Activated CD4-positive, CD25-positive, alpha-beta regulatory T cell treated with anti-CD3 and anti-CD28 coated beads, Interleukin-2, amount 50 U/mL, for 16 hours (primary cell): ENCODE data around the gene SLC30A7.
"Not testable (repeated sequence)": the region's sequence is repeated elsewhere in the genome, so short reads cannot be mapped to it uniquely, and the experiment has no call there.

Experiments
- DNase-seq: peaks from one replicate; pipeline ENCODE4 v3.0.0-alpha.2; 2020; ENCODE audit warnings: low read depth, low spot score

SLC30A7 gene

GRCh38 chr1:100889869-100890482 is 5.9 kb upstream of the SLC30A7 start:
- DNase-seq, result not testable (repeated sequence)

- no peak for DNase-seq
Measured at GRCh38 chr1:100891380-100891779, 4.5 kb upstream of the SLC30A7 start.

- no peak for DNase-seq
Measured at GRCh38 chr1:100892554-100892953, 3.3 kb upstream of the SLC30A7 start.

- DNase-seq, result no peak
Measured at GRCh38 chr1:100893718-100894117, 2.2 kb upstream of the SLC30A7 start.

GRCh38 chr1:100894603-100895539 is 1.0 kb upstream of the SLC30A7 start, which contains the start of gene EXTL2:
Gene EXTL2 (minus strand): TSS chr1:100894842. CDS start chr1:100888757, 6,085 bp downstream.
- DNase-seq, result peak; percentile 10

- DNase-seq, result peak; percentile 30
Measured at GRCh38 chr1:100896481-100896982, 642 bp downstream of the SLC30A7 start.

- DNase-seq, result no peak
Measured at GRCh38 chr1:100902365-100902764, 6.5 kb downstream of the SLC30A7 start.

- DNase-seq, result no peak
Measured at GRCh38 chr1:100903777-100904176, 7.9 kb downstream of the SLC30A7 start.

GRCh38 chr1:100904528-100904927 is 8.6 kb downstream of the SLC30A7 start:
- DNase-seq, result no peak

- no peak for DNase-seq
Measured at GRCh38 chr1:100905181-100905580, 9.3 kb downstream of the SLC30A7 start.

GRCh38 chr1:100907887-100908286 is 12.0 kb downstream of the SLC30A7 start:
- DNase-seq, result no peak

- DNase-seq, result no peak
Measured at GRCh38 chr1:100909018-100909417, 13.1 kb downstream of the SLC30A7 start.

- no peak for DNase-seq
Measured at GRCh38 chr1:100912019-100912418, 16.1 kb downstream of the SLC30A7 start.

GRCh38 chr1:100921110-100921706 is 25.3 kb downstream of the SLC30A7 start:
- DNase-seq, result no peak

GRCh38 chr1:100924212-100924611 is 28.3 kb downstream of the SLC30A7 start:
- DNase-seq, result no peak

GRCh38 chr1:100924991-100925390 is 29.1 kb downstream of the SLC30A7 start:
- DNase-seq, result no peak

GRCh38 chr1:100926240-100926639 is 30.4 kb downstream of the SLC30A7 start:
- DNase-seq, result no peak

GRCh38 chr1:100927276-100927675 is 31.4 kb downstream of the SLC30A7 start:
- no peak for DNase-seq

- no peak for DNase-seq
Measured at GRCh38 chr1:100928128-100928527, 32.2 kb downstream of the SLC30A7 start.

GRCh38 chr1:100930494-100930893 is 34.6 kb downstream of the SLC30A7 start:
- no peak for DNase-seq

- no peak for DNase-seq
Measured at GRCh38 chr1:100931716-100932115, 35.8 kb downstream of the SLC30A7 start.

- not testable (repeated sequence) for DNase-seq
Measured at GRCh38 chr1:100933555-100933954, 37.7 kb downstream of the SLC30A7 start.
